Measurements from ENCODE around the gene DIPK2A.

- TF ChIP-seq EP300 (IDR thresholded peaks at IDR 0.05; ENCODE audit: low read depth in 2 of 2, low read length in 2 of 2) (no peak), EP300 (CRISPR knock-in tag; IDR thresholded peaks at IDR 0.05; ENCODE audit: borderline replicate concordance) (no peak), GATAD2A (CRISPR knock-in tag; IDR thresholded peaks at IDR 0.05) (no peak), CTCF (CRISPR knock-in tag; IDR thresholded peaks at IDR 0.05) (no peak), FOXK1 (CRISPR knock-in tag; IDR thresholded peaks at IDR 0.05; ENCODE audit: borderline replicate concordance, low read depth) (no peak), ZNF24 (IDR thresholded peaks at IDR 0.05) (no peak), CBFB (CRISPR knock-in tag; IDR thresholded peaks at IDR 0.05) (no peak), ZBTB43 (CRISPR knock-in tag; conservative IDR thresholded peaks at IDR 0.05) (no peak), SALL2 (CRISPR knock-in tag; IDR thresholded peaks at IDR 0.05) (no peak), ZNF367 (CRISPR knock-in tag; IDR thresholded peaks at IDR 0.05; ENCODE audit: borderline replicate concordance) (no peak), ZNF414 (CRISPR knock-in tag; IDR thresholded peaks at IDR 0.05) (no peak), TBL1XR1 (IDR thresholded peaks at IDR 0.05; ENCODE audit: borderline replicate concordance, low read length, partially characterized antibody) (no peak), GTF2F1 (IDR thresholded peaks at IDR 0.05; ENCODE audit: low read length) (no peak), MLX (CRISPR knock-in tag; IDR thresholded peaks at IDR 0.05) (no peak)
Observed at GRCh38 chr3:143934791-143935190, 36.8 kb upstream of the DIPK2A start.

All from HepG2 (cell line).